ENCODE results near the gene SHB. TPM values are rescaled to one million over a fixed set of nuclear protein-coding genes. Genes with fewer than 3 reads are reported as not detected.

Gene SHB
- total RNA-seq, 6 donors from 2014 or later, result 29.3 to 51.2 (median 33.3) TPM

- no peak for ATAC-seq (ENCODE audit: low FRiP score in 2 of 2)
- no peak overlapping the region for H3K4me3 ChIP-seq
- no peaks in the 10 kb centered on the region for H3K36me3 ChIP-seq
- no peaks in the 10 kb centered on the region for H3K27me3 ChIP-seq
- peaks cover 0 to 5% (median 1%) of the 10 kb centered on the region in 4 donors for H3K4me1 ChIP-seq
- WGBS, 2 donors, result 92 to 93% methylated on average over 5 of the region's 5 CpGs
- TF ChIP-seq EP300 (IDR thresholded peaks at IDR 0.05) (no peak), POLR2AphosphoS5 (IDR thresholded peaks at IDR 0.05) (no peak), CTCF (IDR thresholded peaks at IDR 0.05) (no peak), POLR2A (IDR thresholded peaks at IDR 0.05) (no peak)
- no peak for DNase-seq
- H3K27ac ChIP-seq, result no peak overlapping the region
- no peaks in the 10 kb centered on the region for H3K9me3 ChIP-seq
Observed at GRCh38 chr9:38092200-38092524, 23.1 kb upstream of the SHB start.

DNA sequence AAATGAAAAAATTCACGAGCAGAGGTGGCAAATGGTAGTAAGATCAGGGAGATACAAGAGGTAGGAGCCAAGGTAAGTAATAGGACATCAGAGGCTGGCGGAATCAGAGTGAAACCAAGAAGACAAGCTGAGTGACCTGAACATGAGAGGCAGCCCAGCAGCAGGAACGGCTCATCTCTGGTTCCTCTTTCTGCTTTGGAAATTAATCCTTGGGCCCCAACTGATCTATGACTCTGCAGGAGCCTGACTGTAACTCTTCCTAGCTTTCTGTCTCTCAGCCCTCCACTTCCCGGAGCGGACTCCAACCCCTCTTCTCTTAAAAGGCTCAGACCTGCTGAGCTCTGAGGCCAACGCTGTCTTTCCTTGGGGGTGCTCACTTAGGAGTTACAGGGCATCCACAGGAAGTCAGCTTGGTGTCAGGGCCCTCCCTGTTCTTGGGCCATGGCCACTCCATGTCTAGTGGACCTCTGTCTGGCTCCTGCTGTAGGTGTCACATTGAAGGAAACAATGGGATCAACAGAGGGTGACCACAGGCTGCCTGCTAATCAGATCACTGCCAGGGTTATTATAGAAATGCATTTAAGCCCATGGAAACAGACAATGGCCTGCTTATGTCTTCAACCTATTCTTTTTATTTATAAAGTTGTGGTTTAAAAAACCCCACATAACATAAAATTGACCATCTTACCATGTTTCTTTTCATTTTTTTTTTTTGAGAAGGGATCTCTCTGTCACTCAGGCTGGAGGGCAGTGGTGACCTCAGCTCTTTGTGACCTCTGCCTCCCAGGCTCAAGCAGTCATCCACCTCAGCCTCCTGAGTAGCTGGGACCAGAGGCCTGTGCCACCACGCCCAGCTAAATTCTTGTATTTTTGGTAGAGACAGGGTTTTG is 22.5 kb upstream of the SHB start:
- DNase-seq (no peak), ATAC-seq (ENCODE audit: low FRiP score in 2 of 2) (no peak)
- H3K36me3 ChIP-seq, result no peaks in the 10 kb centered on the region
- peaks cover 0 to 5% (median 1%) of the 10 kb centered on the region in 4 donors for H3K4me1 ChIP-seq
- H3K4me3 ChIP-seq, result no peak overlapping the region
- no peaks in the 10 kb centered on the region for H3K27me3 ChIP-seq
- H3K9me3 ChIP-seq, result no peaks in the 10 kb centered on the region
- WGBS, 2 donors, result 73 to 89% methylated on average over 7 of the region's 7 CpGs
- no peak overlapping the region for H3K27ac ChIP-seq
- no peak for TF ChIP-seq POLR2A (IDR thresholded peaks at IDR 0.05)
- no peak for TF ChIP-seq POLR2AphosphoS5 (IDR thresholded peaks at IDR 0.05)
- TF ChIP-seq CTCF (IDR thresholded peaks at IDR 0.05), result no peak
- no peak for TF ChIP-seq EP300 (IDR thresholded peaks at IDR 0.05)

DNA sequence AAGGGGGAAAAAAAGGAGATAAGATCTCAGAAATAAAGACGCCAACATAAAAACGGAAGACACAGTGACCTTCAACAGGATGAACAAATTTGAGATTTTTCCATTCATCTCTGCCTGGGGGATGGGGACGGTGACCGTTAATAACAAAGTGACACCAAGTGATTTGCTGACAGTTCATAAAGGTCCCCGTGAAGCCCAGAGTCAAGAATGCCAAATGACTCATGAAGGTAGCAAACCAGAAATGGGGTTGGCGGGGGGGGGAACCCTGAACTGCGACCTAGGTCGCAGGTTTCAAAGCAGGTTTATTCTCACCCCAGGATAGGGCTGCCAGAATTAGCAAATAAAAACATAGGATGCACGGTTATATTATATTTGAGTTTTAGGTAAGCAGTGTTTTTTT is 21.1 kb upstream of the SHB start:
- no peaks in the 10 kb centered on the region for H3K9me3 ChIP-seq
- H3K4me3 ChIP-seq, result no peak overlapping the region
- no peak overlapping the region for H3K27ac ChIP-seq
- DNase-seq (no peak), ATAC-seq (ENCODE audit: low FRiP score in 2 of 2) (no peak)
- TF ChIP-seq EP300 (IDR thresholded peaks at IDR 0.05) (no peak), POLR2AphosphoS5 (IDR thresholded peaks at IDR 0.05) (no peak)
- peaks cover 0 to 5% (median 1%) of the 10 kb centered on the region in 4 donors for H3K4me1 ChIP-seq
- no peaks in the 10 kb centered on the region for H3K27me3 ChIP-seq
- H3K36me3 ChIP-seq, result no peaks in the 10 kb centered on the region
- 76 to 80% methylated on average over 9 of the region's 9 CpGs for WGBS, 2 donors

DNA sequence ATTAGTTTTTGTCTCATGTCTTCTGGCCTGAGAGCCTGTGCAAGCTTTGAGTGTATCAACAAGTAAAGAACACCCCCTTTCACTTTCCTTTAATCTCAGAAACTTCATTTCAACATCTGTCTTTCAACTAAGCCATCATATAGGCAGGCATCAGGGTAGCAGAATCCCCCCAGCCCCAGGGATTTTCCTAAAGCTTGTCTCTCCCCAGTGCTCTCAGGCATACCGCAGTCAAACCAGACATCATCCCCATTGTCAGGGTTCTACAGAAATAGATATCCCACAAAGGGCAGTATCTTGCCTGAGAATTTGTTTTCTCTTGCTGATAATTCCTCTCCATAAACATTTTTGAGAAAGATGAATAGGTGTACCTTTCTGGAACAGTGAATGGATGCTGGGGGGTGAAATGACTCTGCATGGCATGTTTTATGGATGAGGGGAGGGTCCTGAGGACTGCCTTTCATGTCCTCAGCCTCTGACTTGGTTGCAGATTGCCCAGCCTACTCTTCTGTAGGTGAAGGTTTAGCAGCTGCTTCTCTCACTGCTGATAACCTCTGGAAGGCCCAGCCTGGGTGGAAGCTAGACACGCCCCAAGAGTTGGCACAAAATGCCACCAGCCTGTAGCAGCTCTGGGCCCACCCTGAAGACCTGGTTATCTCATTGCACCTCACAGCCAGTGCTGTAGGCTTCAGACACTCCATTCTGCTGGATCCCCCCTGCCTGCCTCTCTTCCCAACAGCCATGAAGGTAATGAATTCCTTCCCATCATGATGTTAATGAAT is 20.5 kb upstream of the SHB start:
- Histone ChIP-seq H3K4me1 (peaks cover 0 to 5% (median 1%) of the 10 kb centered on the region in 4 donors), H3K9me3 (no peaks in the 10 kb centered on the region), H3K27ac (no peak overlapping the region), H3K36me3 (no peaks in the 10 kb centered on the region), H3K27me3 (no peaks in the 10 kb centered on the region), H3K4me3 (no peak overlapping the region)
- WGBS, 2 donors, result 95 to 100% methylated on average over 1 to 2 of the region's 2 CpGs
- ATAC-seq (ENCODE audit: low FRiP score in 2 of 2) (no peak), DNase-seq (no peak)
- TF ChIP-seq POLR2AphosphoS5 (IDR thresholded peaks at IDR 0.05) (no peak), EP300 (IDR thresholded peaks at IDR 0.05) (no peak), POLR2A (IDR thresholded peaks at IDR 0.05) (no peak), CTCF (IDR thresholded peaks at IDR 0.05) (no peak)
